ENCODE results near the gene DYRK4.

Gene DYRK4

GRCh38 chr12:4563336-4563735, 1.3 kb downstream of the DYRK4 start:
- DNase-seq (ENCODE audit: low read depth), result no peak

DNA sequence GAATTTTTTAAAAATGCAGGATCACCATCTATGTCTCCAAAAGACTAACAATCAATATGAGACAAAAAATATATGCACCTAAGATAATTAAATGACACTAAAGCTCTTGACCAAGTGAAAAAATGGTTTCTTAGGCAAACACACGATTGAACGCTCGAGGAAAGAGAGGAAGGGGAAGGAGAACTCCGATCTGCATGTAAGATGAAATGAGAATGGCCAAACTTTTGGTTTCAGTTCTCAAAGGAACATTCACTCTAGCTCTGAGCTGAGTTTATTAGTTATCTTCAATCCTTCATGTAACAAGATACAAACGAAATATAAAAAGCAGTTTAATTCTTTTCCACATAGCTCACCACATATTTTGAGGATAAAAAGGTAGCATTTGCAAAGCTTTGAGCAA, 2.8 kb downstream of the DYRK4 start:
- DNase-seq (ENCODE audit: low read depth), result no peak

GRCh38 chr12:4566474-4566873, 4.5 kb downstream of the DYRK4 start:
- no peak for DNase-seq (ENCODE audit: low read depth)

DNA sequence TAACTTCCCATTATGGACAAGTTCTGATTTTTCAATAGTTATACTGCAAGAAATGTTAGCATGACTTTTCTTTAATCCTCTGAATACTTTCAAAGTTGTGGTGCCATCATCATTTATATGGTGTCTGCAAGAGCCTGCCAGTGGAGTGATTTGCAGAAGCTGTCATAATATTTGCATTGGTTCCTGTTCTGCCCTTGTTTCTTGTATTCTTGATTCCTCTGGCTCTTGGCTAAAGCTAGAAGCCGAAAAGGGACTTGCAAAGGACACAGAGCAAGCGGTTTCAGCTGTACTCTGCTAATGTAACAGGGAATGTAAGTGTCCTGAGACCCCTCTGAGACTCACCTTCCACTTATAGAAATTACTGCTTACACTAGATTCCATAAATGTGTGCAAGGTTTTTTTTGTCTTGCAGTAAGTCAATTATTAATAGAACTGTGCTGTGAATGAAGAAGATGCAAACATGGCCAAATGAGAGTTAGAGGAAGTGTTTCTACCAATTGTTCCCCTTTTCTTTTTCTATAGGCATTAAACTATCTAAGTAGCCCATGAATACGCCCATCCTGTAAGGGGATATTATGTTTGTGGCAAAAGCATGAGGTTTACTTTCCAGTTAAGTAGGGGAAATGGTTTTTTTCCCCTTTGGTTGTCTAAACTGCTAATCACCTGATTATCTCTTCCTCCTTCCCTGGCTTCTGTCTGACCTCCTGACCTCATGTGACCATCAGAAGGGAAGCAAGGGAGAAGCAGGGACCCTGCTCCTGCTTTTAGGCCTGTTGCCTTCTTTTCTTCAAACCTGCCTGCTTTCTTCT, 5.3 kb downstream of the DYRK4 start:
- no peak for DNase-seq (ENCODE audit: low read depth)

DNA sequence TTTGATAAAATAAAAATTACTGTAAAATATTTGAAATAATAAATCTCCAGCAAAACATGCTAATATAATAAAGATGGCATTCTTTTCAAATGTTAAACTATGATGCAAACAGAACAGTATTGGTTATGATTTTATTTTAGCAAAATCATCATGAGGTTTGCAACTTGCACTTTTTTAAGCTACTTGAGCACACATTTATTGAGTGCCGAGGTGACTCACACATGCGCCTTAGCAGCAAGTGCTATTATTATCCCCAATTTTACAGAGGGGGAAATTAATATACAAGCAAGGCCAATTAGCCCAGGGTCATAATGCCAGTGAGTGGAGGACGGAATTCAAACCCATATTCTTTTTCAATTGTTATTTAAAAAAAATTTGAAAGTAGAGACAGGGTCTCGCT, 7.3 kb downstream of the DYRK4 start:
- DNase-seq (ENCODE audit: low read depth), result no peak

DNA sequence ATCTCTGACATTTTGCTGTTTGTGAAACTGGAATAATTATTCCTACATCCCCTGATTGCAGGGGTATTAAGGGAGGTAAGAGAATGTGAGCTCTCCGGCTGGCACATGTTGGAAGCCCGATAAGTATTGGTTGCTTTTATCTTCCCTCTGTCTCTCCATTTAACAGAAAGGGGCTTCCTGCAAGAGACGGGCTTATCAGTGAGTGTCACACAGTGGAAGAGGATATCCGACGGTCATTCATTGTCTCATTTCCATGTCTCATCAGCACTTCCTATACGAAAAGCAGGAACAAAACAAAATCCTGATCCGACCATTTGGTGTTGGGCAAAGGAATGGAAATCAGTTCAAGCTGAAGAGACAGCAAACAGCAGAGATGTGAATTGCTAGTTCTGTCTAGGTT, 10.7 kb downstream of the DYRK4 start:
- no peak for DNase-seq (ENCODE audit: low read depth)

GRCh38 chr12:4579305-4580102, 17.5 kb downstream of the DYRK4 start:
- DNase-seq (ENCODE audit: low read depth), result no peak

GRCh38 chr12:4580281-4580688, 18.3 kb downstream of the DYRK4 start:
- DNase-seq (ENCODE audit: low read depth), result no peak

DNA sequence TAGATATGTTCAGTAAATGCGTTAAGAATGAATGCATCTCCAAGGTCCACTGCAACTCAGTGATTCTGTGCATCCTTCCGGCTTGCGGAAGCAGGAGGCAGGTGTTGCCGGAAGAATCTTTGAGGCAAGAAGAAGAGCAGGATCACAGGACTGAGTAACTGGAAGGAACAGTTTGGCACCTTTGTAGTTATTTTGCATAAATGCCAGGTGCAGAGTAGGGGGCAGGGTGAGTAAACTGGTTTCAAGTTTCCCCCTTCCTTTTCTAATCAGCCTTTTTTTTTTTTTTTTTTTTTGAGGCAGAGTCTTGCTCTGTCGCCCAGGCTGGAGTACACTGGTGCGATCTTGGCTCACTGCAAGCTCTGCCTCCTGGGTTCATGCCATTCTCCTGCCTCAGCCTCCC, 22.3 kb downstream of the DYRK4 start:
- DNase-seq (ENCODE audit: low read depth), result no peak

DNA sequence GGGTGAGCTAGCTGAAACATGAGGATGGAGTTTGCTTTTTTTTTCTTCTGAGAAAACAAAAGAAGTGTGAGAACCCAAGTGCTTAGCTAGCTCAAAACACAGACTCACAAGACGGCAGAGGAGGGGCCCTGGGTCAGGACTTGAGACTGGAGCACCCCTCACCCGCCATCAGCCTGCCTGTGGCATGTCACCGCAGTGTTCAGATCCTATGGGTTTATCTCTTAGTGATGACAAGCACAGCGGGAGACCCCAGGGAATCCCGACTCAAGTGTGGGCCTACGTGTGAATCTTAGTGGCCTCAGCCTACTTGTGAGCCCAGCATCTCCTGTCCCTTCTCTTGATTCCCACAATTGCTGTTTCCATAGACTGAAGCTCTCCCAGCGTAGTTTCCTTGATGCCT, 22.9 kb downstream of the DYRK4 start:
- DNase-seq (ENCODE audit: low read depth), result no peak

DNA sequence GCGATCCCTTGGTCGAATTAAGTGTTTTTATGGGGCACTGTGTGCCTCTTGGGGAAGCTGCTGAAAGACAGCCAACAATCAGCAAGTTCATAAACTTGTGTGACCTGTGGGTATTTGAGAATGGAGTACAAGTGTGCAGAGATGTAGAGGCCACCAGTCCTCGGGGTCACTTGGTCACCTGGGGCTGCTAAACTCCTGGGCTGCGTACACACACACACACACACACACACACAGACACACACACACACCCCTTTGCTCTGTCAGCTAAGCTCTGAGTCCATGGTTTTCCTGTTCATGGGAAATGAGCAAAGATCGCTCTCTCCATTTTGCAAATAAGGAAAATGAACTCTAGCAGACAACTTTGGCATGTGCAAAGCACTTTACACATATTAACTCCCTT, 24.5 kb downstream of the DYRK4 start:
- no peak for DNase-seq (ENCODE audit: low read depth)

DNA sequence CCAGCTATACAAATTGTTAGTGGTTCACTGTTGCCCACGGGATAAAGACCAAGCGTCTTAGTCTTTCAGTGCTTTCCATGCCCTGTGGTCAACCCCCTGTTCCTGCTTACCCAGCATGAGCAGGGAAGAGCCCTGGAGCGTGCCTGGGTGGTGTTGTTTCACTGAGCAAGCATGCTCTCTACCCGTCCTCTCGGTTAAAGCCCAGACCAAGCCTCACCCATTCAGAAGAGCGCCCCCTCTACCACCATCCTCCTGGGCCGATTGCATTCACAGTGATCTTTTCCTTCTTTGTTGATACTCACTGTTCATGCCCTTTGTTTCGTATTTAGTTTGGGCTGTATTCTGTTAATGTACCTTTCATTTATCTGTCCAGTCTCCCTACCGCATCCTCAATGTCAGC, 25.1 kb downstream of the DYRK4 start:
- no peak for DNase-seq (ENCODE audit: low read depth)

DNA sequence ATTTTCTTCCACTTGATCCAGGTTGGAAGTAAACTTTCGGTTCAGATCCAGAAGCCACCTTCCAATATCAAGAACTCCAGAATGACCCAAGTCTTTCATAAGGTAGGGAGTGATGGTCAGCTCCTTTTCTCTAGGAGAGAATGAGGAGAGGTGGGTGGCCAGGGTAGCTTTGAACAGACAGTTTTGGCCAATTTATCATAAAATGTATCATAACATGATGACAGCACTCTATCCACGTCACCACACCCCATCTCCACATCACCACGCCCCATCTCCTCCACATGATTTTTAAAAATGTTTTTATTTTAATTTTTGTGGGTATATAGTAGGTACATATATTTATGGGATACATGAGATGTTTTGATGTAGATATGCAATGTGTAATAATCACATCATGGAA, 26.9 kb downstream of the DYRK4 start:
- no peak for DNase-seq (ENCODE audit: low read depth)

- DNase-seq (ENCODE audit: low read depth), result no peak
Observed at GRCh38 chr12:4589941-4590340, 27.9 kb downstream of the DYRK4 start.

GRCh38 chr12:4591180-4591687, 29.2 kb downstream of the DYRK4 start:
- DNase-seq (ENCODE audit: low read depth), result no peak

- DNase-seq (ENCODE audit: low read depth), result no peak
Observed at GRCh38 chr12:4595881-4596280, 33.9 kb downstream of the DYRK4 start.

DNA sequence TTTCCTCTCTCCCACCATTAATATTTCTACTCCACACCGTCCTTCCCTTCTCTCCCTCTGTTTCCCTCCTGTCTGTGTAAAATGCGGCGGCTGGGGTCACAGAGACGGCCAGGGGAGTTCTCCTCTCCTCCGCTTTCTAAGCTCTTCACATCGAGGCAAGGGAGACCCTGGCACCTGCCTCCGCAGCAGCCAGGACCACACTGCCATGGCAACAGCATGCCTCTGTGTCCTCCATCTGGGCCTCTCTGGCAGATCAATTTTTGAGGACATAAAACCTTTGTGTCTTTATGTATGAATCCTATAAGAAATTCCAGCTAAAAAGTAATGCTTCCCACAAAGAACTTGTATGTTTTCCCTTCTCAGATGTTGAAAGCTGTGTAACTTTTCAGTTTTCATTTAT, 41.4 kb downstream of the DYRK4 start:
- no peak for DNase-seq (ENCODE audit: low read depth)

- DNase-seq (ENCODE audit: low read depth), result no peak
Observed at GRCh38 chr12:4603946-4604345, 41.9 kb downstream of the DYRK4 start.

DNA sequence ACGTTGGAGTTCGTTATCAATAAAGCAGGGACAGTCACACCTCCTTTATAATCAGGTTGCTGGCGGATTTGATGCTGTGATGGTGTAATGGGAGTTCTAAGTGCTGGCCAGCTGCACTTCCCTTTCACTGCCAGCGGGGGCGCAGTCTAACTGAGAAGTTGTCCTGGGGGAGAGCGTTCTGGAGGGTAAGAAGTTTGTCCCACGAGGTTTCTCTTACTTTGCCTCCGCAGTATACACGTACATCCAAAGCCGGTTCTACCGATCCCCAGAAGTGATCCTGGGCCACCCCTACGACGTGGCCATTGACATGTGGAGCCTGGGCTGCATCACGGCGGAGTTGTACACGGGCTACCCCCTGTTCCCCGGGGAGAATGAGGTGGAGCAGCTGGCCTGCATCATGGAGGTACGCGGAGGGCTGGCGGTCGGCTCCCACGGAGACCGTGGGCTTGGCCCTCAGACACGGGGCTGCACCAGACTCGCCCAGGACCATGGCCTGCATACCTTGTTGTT, 42.7 kb downstream of the DYRK4 start:
- peak; percentile 57 for DNase-seq (ENCODE audit: low read depth)

- no peak for DNase-seq (ENCODE audit: low read depth)
Observed at GRCh38 chr12:4607056-4607455, 45.0 kb downstream of the DYRK4 start.

DNA sequence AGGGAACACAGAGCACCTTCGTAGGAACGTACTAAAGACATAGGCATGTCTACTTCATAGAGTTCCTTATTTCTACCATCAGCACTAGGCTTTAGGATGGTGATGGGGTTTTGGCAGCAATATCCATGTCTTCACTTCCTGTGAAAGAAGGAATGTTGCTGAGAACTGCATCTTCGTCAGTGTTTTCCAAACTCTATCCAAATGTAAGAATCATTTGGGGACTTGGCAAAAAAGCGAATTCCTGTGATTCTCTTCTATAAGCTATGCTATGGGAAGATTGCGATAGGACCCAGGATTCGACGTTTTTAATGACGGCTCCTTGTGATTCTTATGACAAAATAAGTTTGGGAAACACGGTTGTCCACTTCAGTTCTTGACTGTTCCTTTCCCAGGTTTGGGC, 47.1 kb downstream of the DYRK4 start:
- no peak for DNase-seq (ENCODE audit: low read depth)

DNA sequence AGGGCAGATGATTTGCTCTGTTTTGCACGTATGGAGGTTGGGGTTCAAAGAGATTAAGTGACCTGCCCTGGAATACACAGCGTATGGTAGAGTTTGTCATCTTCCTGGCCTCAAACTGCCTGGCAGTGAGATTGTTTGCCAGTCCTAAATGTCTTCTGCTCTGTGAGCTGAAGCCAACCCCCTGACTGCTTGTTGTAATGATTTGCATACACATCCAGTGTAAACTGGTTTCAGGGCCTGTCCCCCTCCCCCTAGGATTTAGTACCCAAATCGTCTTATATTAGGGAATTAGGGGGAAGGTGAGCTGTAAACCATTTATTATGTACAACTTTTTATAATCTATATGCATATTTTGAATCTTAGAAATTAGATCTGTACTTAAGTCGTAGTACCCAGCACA, 48.5 kb downstream of the DYRK4 start:
- DNase-seq (ENCODE audit: low read depth), result no peak

DNA sequence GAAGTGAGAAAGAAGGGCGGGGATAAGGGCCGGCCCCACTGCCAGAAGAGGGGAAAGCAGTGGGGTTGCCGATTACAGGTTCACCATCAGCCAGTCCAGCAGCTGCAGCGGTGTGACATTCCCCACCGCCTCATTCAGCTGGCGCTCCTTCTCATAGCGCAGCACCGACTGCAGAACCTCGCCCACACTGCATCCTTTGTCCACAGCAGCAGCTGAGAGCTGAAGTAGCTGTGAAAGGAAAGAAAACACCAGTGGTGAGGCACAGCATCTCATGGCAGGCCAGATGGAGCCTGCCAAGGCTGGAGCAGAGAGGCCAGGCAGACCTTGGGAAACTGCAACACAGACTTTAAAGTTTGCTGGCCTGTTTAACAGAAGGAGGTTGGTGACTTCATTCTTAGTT, 53.7 kb downstream of the DYRK4 start:
- no peak for DNase-seq (ENCODE audit: low read depth)
